HG03045 (cell line): ENCODE measurements around the gene TAF5.
"Not testable (repeated sequence)": the region's sequence is repeated elsewhere in the genome, so short reads cannot be mapped to it uniquely, and the experiment has no call there.

Experiments
- ATAC-seq: cut with Tn5 transposase; IDR thresholded peaks from one replicate; pipeline ENCODE4 v1.9.1; 2021; ENCODE audit warnings: mild to moderate bottlenecking, moderate library complexity; ENCODE audit not compliant: unreplicated experiment

The TAF5 gene

GRCh38 chr10:103397191-103397825 lies 29.5 kb downstream of the TAF5 start:
- ATAC-seq, result no peak

DNA sequence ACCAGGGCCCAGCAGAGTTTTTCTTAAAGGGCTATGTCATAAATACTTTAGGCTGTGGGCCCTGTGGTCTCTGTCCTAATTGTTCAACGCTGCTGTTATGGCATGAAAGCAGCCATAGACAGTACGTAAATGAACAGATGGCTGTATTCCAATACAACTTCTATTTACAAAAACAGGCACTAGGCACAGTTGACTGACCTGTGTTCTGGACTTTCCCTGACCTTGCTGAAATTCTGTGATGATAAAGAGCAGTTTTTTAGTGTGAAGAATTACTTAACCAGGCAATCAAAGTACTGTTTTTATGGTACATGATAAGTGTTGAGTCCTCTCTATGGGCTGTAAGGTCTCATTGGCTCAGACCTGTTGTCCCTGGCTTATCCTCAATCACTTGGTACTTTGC lies 45.8 kb downstream of the TAF5 start:
- ATAC-seq, result no peak

- ATAC-seq, result no peak
Measured at GRCh38 chr10:103415581-103415980, 47.8 kb downstream of the TAF5 start.

- ATAC-seq, result no peak
Measured at GRCh38 chr10:103416436-103417147, 48.8 kb downstream of the TAF5 start.

- not testable (repeated sequence) for ATAC-seq
Measured at GRCh38 chr10:103417148-103417469, 49.3 kb downstream of the TAF5 start.

GRCh38 chr10:103417601-103418000 lies 49.8 kb downstream of the TAF5 start:
- ATAC-seq, result no peak

GRCh38 chr10:103419101-103419500 lies 51.3 kb downstream of the TAF5 start:
- ATAC-seq, result no peak

DNA sequence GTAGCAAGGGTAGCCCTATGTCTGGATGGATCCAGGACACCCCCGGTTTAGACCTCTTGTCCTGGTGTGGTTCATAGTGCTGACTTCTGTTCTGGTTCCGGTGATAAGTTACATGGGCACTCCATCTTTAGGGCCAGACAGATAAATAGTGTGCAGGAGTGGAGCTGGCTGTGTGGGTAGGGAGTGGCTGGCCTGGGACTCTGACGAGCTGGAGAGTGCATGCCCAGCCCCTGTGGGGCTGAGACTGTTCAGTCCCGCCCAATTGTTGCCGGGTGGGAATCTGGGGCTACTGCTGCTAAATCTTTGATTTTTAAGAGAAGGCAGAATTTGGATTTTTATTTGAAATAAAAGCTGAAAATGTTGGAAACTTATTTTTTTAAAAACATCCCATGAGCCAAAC lies 56.0 kb downstream of the TAF5 start:
- ATAC-seq, result no peak

GRCh38 chr10:103427866-103428265 lies 60.1 kb downstream of the TAF5 start:
- ATAC-seq, result no peak

- no peak for ATAC-seq
Measured at GRCh38 chr10:103428989-103429643, 61.3 kb downstream of the TAF5 start.

GRCh38 chr10:103429647-103430046 lies 61.9 kb downstream of the TAF5 start:
- ATAC-seq, result no peak

- ATAC-seq, result no peak
Measured at GRCh38 chr10:103431902-103432301, 64.1 kb downstream of the TAF5 start.

DNA sequence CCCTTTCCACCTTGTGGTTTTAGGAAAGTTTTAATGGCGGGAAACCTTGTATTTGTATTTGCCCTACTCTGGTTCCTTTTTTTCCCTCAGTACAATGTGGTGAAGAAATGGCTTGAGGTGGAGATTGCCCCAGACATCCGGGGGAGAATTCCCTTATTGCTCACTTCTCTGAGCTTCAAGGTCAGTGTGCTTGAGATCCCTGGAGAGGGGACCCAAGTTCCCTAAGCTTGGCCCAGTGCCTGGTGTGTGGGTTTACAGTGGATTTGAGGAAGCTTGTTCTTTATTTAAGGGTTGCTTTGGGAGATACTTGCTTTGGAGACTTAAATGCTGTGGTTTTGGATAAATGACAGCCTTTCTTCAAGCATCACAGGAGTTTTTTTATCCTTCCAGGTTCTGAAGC lies 66.1 kb downstream of the TAF5 start:
- no peak for ATAC-seq
